Left renal cortex interstitium (tissue), 4 donors: ENCODE data around the gene PPP2R5A. TPM values are rescaled to one million over a fixed set of nuclear protein-coding genes. Genes with fewer than 3 reads are reported as not detected.
"Not testable (repeated sequence)": the region's sequence is repeated elsewhere in the genome, so short reads cannot be mapped to it uniquely, and the experiment has no call there.

ENCODE experiments used
- DNase-seq, 4 donors: peaks; one replicate each; pipeline ENCODE4 v3.0.0-alpha.2; 2013; ENCODE audit warnings: low read depth in 4 of 4, low spot score in 2 of 4, missing footprints in 1 of 4
- polyA plus RNA-seq, 4 donors: library from polyadenylated mRNA; unstranded; fragments of 120-200 nt; gene quantifications; one replicate each; pipeline ENCODE4 v1.2.1, GENCODE V29; 2013; ENCODE audit not compliant: insufficient read length in 4 of 4

PPP2R5A gene
- polyA plus RNA-seq, 4 donors, result 30.6 to 40.2 (median 33.4) TPM

GRCh38 chr1:212267017-212267416, 18.2 kb upstream of the PPP2R5A start:
- DNase-seq, result no peak

GRCh38 chr1:212267460-212267859, 17.8 kb upstream of the PPP2R5A start:
- DNase-seq, result no peak

GRCh38 chr1:212269306-212269705, 15.9 kb upstream of the PPP2R5A start:
- no peak for DNase-seq

- no peak for DNase-seq
Observed at GRCh38 chr1:212270564-212270963, 14.6 kb upstream of the PPP2R5A start.

DNA sequence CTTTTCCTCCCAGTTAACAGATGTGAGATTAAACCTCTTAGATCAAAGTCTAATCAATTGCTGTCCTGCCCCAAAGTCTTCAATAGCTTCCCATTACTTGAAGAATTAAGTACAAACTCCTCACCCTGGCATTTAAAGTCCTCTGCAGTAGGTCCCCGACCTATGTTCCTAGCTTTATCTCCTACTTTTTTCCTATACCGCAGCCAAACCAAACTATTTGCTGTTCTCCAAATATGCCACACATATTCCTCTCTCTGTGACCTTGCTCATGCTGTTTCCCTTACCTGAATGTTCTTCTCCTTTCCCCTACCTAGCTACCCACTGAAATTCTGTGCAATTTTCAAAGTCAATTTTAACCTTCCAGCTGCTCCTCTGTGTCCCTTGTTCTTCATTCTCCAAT, 14.0 kb upstream of the PPP2R5A start:
- no peak for DNase-seq

GRCh38 chr1:212271823-212272485, 13.3 kb upstream of the PPP2R5A start:
- DNase-seq, result no peak

GRCh38 chr1:212281590-212281989, 3.6 kb upstream of the PPP2R5A start:
- no peak for DNase-seq

DNA sequence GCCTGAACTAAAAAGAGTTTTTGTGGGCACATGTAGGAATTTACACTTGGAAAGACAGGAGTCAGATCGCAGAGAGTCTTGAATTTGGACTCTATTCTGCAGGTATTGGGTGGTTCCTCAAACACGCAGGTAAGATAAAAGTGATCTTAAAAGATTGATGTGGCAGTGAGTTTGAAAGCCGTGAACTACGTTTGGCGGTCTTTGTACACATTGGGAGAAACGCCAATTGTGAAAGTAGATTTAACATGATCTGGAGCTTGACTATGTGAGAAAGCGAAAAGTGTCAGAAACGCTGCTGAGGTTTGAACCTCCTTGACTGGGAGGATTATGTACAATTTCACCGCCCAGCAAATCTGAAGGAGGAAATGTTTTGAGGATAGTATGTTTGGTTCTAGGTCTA, 1.5 kb upstream of the PPP2R5A start:
- DNase-seq, result no peak

DNA sequence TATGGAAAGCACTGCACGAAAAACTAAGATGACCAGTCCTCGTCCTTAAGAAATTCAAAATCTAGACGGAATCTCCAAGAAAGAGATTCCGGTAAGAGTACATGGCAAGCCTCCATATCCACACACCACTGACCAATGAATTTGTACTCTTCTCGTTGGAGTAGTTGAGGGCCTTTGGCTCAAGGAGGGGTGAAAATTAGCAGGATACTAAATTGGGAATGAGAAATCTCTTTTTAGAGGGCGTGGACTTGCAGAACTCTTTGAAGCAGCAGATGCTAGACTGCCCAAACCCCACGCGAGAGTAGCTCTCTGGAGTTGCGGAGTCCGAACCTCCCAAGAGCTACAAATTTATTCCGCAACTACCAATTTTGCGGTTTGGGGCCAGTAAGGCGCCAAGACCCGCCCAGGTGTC, 872 bp upstream of the PPP2R5A start:
- peak in 1 of 4 donors; percentile 11 for DNase-seq

DNA sequence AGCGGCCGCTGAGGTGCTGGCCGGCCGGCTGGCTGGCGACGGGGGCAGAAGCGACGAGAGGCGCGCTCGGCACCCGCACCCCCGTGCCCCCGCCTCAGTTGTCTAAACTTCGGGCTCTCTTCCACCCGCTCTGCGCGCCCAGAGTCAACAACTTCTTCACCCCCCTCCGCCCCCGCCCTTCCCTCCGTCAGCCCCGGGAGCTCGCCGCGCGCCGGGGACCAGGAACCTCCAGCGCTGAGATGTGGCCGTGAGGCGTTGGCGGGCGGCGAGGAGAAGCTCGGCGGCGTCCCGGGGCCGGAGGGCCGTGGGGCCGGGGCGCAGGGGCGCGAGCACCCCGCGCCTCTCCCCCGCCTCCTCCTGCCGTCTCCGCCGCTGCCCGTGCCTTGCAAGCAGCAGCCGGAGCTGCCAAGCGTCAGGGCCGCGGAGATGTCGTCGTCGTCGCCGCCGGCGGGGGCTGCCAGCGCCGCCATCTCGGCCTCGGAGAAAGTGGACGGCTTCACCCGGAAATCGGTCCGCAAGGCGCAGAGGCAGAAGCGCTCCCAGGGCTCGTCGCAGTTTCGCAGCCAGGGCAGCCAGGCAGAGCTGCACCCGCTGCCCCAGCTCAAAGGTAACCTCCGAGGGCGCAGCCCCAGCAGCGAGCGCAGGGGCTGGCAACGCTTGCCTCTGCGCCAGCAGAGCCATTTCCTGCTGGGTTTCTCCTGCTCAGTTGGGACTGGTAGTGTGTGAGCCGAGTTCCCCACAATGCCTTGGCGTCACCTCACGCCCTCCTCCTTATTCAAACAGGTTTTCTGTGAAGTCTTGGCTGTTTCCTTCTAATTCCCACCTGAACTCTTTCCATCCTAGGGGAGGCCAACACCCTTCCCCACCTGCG, 710 bp downstream of the PPP2R5A start:
- peak; percentile 28 to 55 (median 38) for DNase-seq

GRCh38 chr1:212286556-212287131, 1.4 kb downstream of the PPP2R5A start:
- DNase-seq, result peak in 1 of 4 donors; percentile 29

DNA sequence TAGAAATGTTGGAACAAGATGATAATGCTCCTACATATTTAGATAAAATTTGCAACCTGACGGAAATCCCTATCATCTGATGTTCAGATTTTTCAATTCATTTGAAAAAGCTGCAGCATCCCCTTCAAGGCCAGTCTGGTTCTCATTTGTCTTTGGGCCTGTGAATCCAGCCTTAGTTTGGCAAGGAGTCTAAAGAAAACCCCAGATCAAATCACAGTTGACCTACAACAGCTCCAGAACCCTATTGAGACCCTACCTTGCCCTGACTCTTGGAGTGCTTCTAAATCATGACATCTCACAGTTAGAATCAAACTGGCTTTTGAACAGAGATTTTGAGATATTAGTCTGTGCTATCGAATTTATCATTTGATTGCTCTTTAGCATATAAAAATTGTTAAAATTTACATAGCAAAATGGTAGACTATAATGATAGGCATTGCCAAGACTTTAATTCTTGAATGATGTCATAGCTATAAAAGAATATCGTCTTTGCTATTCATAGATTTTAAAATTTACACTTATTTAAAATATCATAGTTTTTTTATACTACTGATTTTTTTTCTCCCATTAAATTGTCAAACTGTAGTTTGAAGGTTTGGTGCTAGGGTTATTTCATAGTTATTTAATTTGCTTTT, 2.2 kb downstream of the PPP2R5A start:
- no peak for DNase-seq

DNA sequence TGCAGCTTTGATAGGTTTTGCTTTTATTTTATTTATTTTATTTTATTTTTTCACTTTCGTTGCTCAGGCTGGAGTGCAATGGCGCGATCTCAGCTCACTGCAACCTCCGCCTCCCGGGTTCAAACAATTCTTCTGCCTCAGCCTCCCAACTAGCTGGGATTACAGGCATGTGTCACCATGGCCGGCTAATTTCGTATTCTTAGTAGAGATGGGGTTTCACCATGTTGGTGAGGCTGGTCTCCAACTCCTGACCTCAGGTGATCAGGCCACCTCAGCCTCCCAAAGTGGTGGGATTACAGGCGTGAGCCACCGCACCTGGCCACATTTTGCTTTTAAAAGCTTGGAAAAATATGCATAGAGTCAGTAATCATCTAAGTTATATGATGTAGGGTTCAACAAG, 2.8 kb downstream of the PPP2R5A start:
- not testable (repeated sequence) for DNase-seq

- DNase-seq, result no peak
Observed at GRCh38 chr1:212288615-212289014, 3.4 kb downstream of the PPP2R5A start.

GRCh38 chr1:212289262-212290077, 4.3 kb downstream of the PPP2R5A start:
- DNase-seq, result no peak

GRCh38 chr1:212290608-212291007, 5.4 kb downstream of the PPP2R5A start:
- DNase-seq, result no peak

DNA sequence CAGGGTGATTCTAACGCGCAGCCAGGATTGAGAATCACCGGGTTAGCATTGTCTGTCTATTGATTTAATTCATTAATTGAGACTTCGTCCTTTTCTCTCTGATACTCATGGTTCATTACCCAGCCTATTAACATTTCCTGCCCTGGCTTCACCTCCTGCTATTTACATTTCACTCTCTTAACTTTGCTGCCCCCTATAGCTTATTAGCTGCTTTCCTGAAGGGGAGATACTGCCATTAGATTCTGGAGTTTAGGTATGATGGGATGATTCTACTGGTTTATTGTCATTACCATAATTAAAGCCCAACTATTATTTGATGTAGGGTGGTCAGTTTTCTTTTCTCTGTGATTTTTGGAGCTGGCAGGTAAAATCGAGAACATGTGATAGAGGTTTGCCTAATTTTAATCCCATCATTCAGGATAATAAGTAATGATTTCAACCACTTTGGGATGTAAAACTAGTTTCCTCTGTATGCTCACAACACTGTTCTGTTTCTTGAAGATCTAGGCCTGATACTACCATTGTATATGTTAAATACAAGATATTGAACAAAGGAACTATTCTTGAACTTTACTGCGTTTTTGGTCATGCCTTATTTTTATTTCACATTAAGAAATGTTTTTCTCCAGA, 6.4 kb downstream of the PPP2R5A start:
- DNase-seq, result peak; percentile 21 to 47 (median 26)

DNA sequence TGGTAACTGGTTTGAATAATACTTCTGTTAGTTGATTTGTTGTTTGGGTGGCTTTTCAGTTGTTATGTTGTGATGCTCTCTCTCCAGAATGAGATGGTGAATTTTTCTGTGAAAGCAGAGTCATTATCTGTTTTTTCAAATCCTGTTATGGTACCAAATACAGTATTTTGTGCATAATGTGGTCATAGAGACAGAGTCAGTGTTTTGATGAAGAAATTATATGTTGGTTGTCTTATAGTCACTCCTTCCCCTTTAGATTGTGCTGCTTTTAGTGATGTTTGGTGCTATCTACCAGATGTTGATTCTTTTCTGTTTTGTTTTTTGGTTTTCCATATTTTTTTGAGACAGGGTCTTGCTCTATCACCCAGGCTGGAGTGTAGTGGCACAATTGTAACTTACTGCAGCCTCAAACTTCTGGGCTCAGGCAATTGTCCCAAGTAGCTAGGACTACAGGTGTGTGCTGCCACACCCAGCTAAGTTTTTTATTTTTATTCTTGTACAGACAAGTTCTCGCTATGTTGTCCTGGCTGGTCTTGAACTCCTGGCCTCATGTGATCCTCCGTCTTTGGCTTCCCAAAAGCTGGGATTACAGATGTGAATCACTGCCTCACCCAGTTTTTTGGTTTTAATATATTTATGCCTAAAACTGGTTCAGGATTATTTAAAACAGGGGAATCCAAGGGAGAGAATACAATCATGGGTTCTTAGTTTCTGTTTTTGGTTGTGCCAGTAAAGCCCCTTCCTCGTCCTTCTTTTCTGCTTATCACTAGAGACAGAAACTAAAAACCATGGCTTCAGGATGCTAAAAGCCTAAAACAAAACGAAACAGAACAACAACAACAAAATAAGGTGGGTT, 7.3 kb downstream of the PPP2R5A start:
- DNase-seq, result no peak

DNA sequence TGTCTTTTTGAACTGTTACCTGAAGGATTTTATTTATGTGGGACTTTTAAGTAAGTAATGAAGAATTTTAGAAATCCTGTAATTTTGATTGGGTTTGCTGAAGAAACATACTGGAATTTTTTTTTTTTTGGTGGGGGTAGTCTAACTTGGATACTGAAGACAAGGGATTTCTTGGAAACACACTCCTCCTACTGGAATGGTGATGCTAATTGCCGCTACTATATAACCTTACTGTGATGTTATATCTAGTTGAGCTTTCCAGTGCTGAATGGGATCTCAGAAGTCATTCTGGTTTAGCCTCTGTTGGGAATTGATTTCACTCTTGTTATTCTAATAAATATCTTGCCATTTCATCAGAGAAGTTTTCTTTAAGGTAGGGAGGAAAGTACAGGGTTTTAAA, 8.4 kb downstream of the PPP2R5A start:
- no peak for DNase-seq
